Breast epithelium (tissue), 4 donors: ENCODE measurements around the gene MRPS6. TPM values are rescaled to one million over a fixed set of nuclear protein-coding genes. Genes with fewer than 3 reads are reported as not detected.

Source experiments
- DNase-seq, 2 donors: peaks; one replicate each; pipeline ENCODE4 v3.0.0-alpha.2; 2019; ENCODE audit warnings: low spot score in 2 of 2
- H3K27ac ChIP-seq, 2 donors: fragments of 200-600 bp; sonication (generic) in 1 of 2; one replicate each; pipeline ENCODE4 v1.5.1; 2016 to 2019; ENCODE audit warnings: mild to moderate bottlenecking in 1 of 2
- H3K27me3 ChIP-seq, 2 donors: fragments of 200-600 bp; sonication (generic) in 1 of 2; one replicate each; pipeline versions ENCODE4 v1.5.1 to v1.6.0; 2017 to 2019; ENCODE audit warnings: control low read depth in 1 of 2, mild to moderate bottlenecking in 1 of 2
- H3K36me3 ChIP-seq: fragments of 200-600 bp; one replicate; pipeline ENCODE4 v1.5.1; 2019
- H3K4me1 ChIP-seq, 2 donors: fragments of 200-600 bp; sonication (generic); one replicate each; pipeline ENCODE4 v1.5.1; 2016 to 2019; ENCODE audit warnings: control low read depth in 1 of 2
- H3K4me3 ChIP-seq, 3 donors: fragments of 200-600 bp; sonication (generic); 1 replicate in 2 of 3; 2 replicates in 1 of 3; pipeline ENCODE4 v1.5.1; 2016 to 2019; ENCODE audit warnings: mild to moderate bottlenecking in 3 of 3, moderate library complexity in 2 of 3
- H3K9me3 ChIP-seq, 2 donors: fragments of 200-600 bp; sonication (generic) in 1 of 2; one replicate each; pipeline ENCODE4 v1.5.1; 2016 to 2019; ENCODE audit warnings: control low read depth in 1 of 2
- POLR2A ChIP-seq: fragments of 450-650 bp; IDR thresholded peaks from one replicate; pipeline ENCODE4 v1.6.1; 2016; ENCODE audit warnings: antibody characterized with exemption, mild to moderate bottlenecking, moderate library complexity
- POLR2AphosphoS5 ChIP-seq, 3 donors: sonication (generic); formaldehyde crosslinking; IDR thresholded peaks; one replicate each; pipeline ENCODE4 v1.6.1; 2017; ENCODE audit warnings: antibody characterized with exemption in 3 of 3
- intact Hi-C: fragments of 100-400 bp; cut with DNase I; formaldehyde crosslinking; loops from one replicate; pipeline ENCODE4 v1.15.1; 2023; ENCODE audit warnings: low total_unique reads
- total RNA-seq, 3 donors: library from RNA; depleted of rRNA; stranded (reverse); fragments of >200 nt; gene quantifications; one replicate each; pipeline ENCODE4 v1.1.0, GENCODE V29; 2016
- TF ChIP-seq, protein P1 (sequence below), 3 donors: fragments of 450-650 bp; IDR thresholded peaks; one replicate each; pipeline ENCODE4 v1.5.1; 2016 to 2017; ENCODE audit warnings: antibody characterized with exemption in 3 of 3, mild to moderate bottlenecking in 3 of 3, moderate library complexity in 3 of 3

MRPS6 gene
- total RNA-seq, 3 donors from 2014 or later = 22.3 to 40.6 (median 26.5) TPM

- no peak for TF ChIP-seq POLR2A
- no peak for DNase-seq
- H3K4me1 ChIP-seq = no peaks in the 10 kb centered on the region
- no peaks in the 10 kb centered on the region for H3K36me3 ChIP-seq
- intact Hi-C loops = loop anchor here (10.0 kb wide), 1 partner anchor 730 kb away; no protein-coding TSS in a partner anchor
- H3K4me3 ChIP-seq = no peak overlapping the region
- H3K27ac ChIP-seq = no peak overlapping the region
- H3K27me3 ChIP-seq = no peaks in the 10 kb centered on the region
- H3K9me3 ChIP-seq = no peaks in the 10 kb centered on the region
Observed at GRCh38 chr21:34154878-34155277, 81.5 kb downstream of the MRPS6 start.

- H3K4me1 ChIP-seq = no peaks in the 10 kb centered on the region
- H3K9me3 ChIP-seq = peaks cover 0 to 2% of the 10 kb centered on the region in 2 donors
- no peaks in the 10 kb centered on the region for H3K27me3 ChIP-seq
- DNase-seq = no peak
- no peak overlapping the region for H3K27ac ChIP-seq
- intact Hi-C loops = loop anchor here (10.0 kb wide), 1 partner anchor 732 kb away; no protein-coding TSS in a partner anchor
- TF ChIP-seq POLR2A (no peak), POLR2AphosphoS5 (IDR thresholded peaks at IDR 0.05) (no peak)
- TF ChIP-seq, protein P1, sequence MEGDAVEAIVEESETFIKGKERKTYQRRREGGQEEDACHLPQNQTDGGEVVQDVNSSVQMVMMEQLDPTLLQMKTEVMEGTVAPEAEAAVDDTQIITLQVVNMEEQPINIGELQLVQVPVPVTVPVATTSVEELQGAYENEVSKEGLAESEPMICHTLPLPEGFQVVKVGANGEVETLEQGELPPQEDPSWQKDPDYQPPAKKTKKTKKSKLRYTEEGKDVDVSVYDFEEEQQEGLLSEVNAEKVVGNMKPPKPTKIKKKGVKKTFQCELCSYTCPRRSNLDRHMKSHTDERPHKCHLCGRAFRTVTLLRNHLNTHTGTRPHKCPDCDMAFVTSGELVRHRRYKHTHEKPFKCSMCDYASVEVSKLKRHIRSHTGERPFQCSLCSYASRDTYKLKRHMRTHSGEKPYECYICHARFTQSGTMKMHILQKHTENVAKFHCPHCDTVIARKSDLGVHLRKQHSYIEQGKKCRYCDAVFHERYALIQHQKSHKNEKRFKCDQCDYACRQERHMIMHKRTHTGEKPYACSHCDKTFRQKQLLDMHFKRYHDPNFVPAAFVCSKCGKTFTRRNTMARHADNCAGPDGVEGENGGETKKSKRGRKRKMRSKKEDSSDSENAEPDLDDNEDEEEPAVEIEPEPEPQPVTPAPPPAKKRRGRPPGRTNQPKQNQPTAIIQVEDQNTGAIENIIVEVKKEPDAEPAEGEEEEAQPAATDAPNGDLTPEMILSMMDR (IDR thresholded peaks at IDR 0.05) = no peak
- no peaks in the 10 kb centered on the region for H3K36me3 ChIP-seq
- no peak overlapping the region for H3K4me3 ChIP-seq
Observed at GRCh38 chr21:34156957-34157356, 83.6 kb downstream of the MRPS6 start.

- TF ChIP-seq, protein P1 (IDR thresholded peaks at IDR 0.05) = no peak
- TF ChIP-seq POLR2A (no peak), POLR2AphosphoS5 (IDR thresholded peaks at IDR 0.05) (no peak)
- Histone ChIP-seq H3K4me1 (no peaks in the 10 kb centered on the region), H3K27ac (no peak overlapping the region), H3K9me3 (peaks cover 2 to 6% of the 10 kb centered on the region in 2 donors), H3K4me3 (no peak overlapping the region), H3K27me3 (no peaks in the 10 kb centered on the region), H3K36me3 (no peaks in the 10 kb centered on the region)
- DNase-seq = no peak
- intact Hi-C loops = loop anchor here (10.0 kb wide), 1 partner anchor 733 kb away; no protein-coding TSS in a partner anchor
Observed at GRCh38 chr21:34157521-34157920, 84.1 kb downstream of the MRPS6 start.

- Histone ChIP-seq H3K9me3 (peaks cover 13 to 18% of the 10 kb centered on the region in 2 donors), H3K27me3 (no peaks in the 10 kb centered on the region), H3K4me3 (no peak overlapping the region), H3K4me1 (no peaks in the 10 kb centered on the region), H3K36me3 (no peaks in the 10 kb centered on the region), H3K27ac (no peak overlapping the region)
- no peak for DNase-seq
- intact Hi-C loops = loop anchor here (10.0 kb wide), 1 partner anchor 734 kb away; no protein-coding TSS in a partner anchor
- TF ChIP-seq POLR2AphosphoS5 (IDR thresholded peaks at IDR 0.05) = no peak
- no peak for TF ChIP-seq POLR2A
- TF ChIP-seq, protein P1 (IDR thresholded peaks at IDR 0.05) = no peak
Observed at GRCh38 chr21:34158866-34159835, 85.8 kb downstream of the MRPS6 start.

DNA sequence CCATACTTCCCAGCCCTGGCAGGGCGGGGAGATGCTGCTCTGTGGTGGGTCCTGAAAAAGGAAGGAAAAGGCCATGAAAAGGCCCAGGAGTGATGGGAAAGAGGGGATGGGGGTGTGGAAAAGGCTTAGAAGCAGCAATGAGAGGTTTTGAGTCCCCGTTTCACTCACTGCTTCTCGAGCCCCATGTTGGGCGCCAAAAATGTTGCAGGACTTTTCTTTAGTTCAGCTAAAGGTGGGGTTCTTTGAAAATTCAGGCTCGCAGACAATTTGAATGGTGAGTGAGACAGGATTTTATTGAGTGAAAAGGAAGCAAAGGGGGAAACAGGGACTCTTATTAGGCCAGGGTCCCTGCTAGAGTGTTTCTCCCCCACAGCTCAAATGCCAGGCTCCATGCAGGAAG, 93.1 kb downstream of the MRPS6 start:
- H3K4me1 ChIP-seq = no peaks in the 10 kb centered on the region
- H3K4me3 ChIP-seq = no peak overlapping the region
- DNase-seq = no peak
- TF ChIP-seq POLR2A (no peak), POLR2AphosphoS5 (IDR thresholded peaks at IDR 0.05) (no peak)
- TF ChIP-seq, protein P1 (IDR thresholded peaks at IDR 0.05) = no peak
- H3K9me3 ChIP-seq = peaks cover 59 to 69% of the 10 kb centered on the region in 2 donors
- H3K36me3 ChIP-seq = no peaks in the 10 kb centered on the region
- H3K27me3 ChIP-seq = no peaks in the 10 kb centered on the region
- H3K27ac ChIP-seq = no peak overlapping the region
- intact Hi-C loops = no loop called here
